WTC11 (cell line): Measurements from ENCODE around the gene GRM3.

Experiments used
- JUN ChIP-seq: sonication (generic); formaldehyde crosslinking; IDR thresholded peaks from 2 replicates; pipeline ENCODE4 v1.8.0; 2023; ENCODE audit warnings: mild to moderate bottlenecking, missing genetic modification reagents
- MAX ChIP-seq: sonication (generic); formaldehyde crosslinking; IDR thresholded peaks from 2 replicates; pipeline ENCODE4 v1.8.0; 2022; ENCODE audit warnings: mild to moderate bottlenecking, missing genetic modification reagents
- USF1 ChIP-seq: sonication (generic); formaldehyde crosslinking; IDR thresholded peaks from 2 replicates; pipeline ENCODE4 v1.8.0; 2022; ENCODE audit warnings: mild to moderate bottlenecking, missing genetic modification reagents
- ZBTB21 ChIP-seq: sonication (generic); formaldehyde crosslinking; IDR thresholded peaks from 2 replicates; pipeline ENCODE4 v1.8.1; 2023; ENCODE audit warnings: mild to moderate bottlenecking, missing genetic modification reagents, borderline replicate concordance
- ZNF532 ChIP-seq: fragments of 250-450 bp; sonication (Bioruptor Pico); IDR thresholded peaks from 2 replicates; pipeline ENCODE4 v1.9.0; 2021; ENCODE audit warnings: mild to moderate bottlenecking, borderline replicate concordance
- ZSCAN18 ChIP-seq: fragments of 250-450 bp; sonication (Bioruptor Pico); IDR thresholded peaks from 2 replicates; pipeline ENCODE4 v2.1.2; 2022; ENCODE audit warnings: mild to moderate bottlenecking, moderate library complexity
- TF ChIP-seq, protein P1 (sequence below): fragments of 200-600 bp; IDR thresholded peaks from 2 replicates; pipeline ENCODE4 v1.8.0; 2022; ENCODE audit warnings: antibody characterized with exemption

GRCh38 chr7:86749741-86750665 lies 106.3 kb downstream of the GRM3 start:
- TF ChIP-seq, protein P1, sequence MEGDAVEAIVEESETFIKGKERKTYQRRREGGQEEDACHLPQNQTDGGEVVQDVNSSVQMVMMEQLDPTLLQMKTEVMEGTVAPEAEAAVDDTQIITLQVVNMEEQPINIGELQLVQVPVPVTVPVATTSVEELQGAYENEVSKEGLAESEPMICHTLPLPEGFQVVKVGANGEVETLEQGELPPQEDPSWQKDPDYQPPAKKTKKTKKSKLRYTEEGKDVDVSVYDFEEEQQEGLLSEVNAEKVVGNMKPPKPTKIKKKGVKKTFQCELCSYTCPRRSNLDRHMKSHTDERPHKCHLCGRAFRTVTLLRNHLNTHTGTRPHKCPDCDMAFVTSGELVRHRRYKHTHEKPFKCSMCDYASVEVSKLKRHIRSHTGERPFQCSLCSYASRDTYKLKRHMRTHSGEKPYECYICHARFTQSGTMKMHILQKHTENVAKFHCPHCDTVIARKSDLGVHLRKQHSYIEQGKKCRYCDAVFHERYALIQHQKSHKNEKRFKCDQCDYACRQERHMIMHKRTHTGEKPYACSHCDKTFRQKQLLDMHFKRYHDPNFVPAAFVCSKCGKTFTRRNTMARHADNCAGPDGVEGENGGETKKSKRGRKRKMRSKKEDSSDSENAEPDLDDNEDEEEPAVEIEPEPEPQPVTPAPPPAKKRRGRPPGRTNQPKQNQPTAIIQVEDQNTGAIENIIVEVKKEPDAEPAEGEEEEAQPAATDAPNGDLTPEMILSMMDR, result no peak
- TF ChIP-seq ZSCAN18, result no peak
- TF ChIP-seq ZBTB21, result no peak
- TF ChIP-seq USF1 (CRISPR knock-in tag), result no peak
- TF ChIP-seq MAX (CRISPR knock-in tag), result no peak
- TF ChIP-seq ZNF532 (CRISPR knock-in tag), result no peak
- TF ChIP-seq JUN (CRISPR knock-in tag), result no peak
